NCI-H2171 (cell line): ENCODE measurements around the gene SP1.
"Not testable (repeated sequence)": the region's sequence is repeated elsewhere in the genome, so short reads cannot be mapped to it uniquely, and the experiment has no call there.

Experiments
- DNase-seq: peaks from one replicate; lab custom pipeline; 2025; lab: John Stamatoyannopoulos, UW

The SP1 gene

DNA sequence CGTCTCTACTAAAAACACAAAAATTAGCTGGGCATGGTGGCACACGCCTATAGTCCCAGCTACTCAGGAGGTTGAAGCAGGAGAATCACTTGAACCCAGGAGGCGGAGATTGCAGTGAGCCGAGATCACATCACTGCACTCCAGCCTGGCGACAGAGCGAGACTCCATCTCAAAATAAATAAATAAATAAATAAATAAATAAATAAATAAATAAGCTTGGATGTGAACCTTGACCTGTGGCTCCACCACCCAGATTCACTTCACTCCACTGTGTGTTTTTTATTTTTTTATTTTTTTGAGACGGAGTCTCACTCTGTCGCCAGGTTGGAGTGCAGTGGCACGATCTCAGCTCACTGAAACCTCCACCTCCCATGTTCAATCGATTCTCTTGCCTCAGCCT, 18.3 kb upstream of the SP1 start:
- DNase-seq: not testable (repeated sequence)

DNA sequence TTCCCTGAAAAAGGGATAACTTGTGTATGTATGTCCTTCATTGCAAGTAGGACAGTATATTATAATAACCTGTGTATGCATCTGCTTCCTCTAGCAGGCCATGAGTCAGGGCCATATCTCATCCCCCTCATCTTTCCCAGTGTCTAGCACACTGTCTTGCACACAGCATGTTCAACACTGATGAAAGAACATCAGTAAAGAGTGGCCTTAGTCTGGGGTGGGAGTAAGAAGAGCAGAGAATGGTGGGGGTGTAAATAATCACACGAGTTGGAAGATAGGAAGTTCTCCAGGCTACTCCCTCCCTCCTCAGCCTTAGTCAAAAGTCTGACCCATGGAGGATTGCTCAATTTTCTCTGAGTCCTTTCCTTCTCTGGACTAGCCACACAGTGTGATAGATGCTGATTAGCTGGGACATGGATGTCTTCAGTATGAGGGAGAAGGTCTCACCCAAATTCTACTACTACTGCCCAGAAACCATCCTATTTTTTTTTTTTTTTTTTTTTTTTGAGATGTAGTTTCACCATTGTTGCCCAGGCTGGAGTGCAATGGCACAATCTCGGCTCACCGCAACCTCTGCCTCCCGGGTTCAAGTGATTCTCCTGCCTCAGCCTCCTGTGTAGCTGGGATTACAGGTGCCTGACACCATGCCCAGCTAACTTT, 14.6 kb upstream of the SP1 start:
- DNase-seq: no peak

DNA sequence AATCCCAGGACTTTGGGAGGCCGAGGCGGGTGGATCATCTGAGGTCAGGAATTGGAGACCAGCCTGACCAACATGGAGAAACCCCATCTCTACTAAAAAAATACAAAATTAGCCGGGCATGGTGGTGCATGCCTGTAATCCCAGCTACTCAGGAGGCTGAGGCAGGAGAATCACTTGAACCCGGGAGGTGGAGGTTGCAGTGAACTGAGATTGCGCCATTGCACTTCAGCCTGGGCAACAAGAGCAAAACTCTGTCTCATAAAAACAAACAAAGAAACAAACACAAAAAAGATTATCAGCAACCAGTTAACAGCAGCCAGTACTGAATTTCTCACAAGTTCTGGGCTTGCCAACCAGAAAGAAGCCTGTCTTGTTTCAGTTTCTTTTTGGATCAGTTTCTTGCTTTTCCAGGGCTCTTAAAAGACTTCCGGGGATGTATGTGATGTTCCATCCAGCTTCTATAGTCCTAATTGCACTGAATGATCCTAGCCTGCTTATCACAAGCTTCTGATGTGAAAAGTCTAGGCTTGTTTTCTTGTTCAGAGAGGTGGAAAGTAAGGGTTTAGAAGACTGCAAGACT, 6.3 kb upstream of the SP1 start:
- not testable (repeated sequence) for DNase-seq

DNA sequence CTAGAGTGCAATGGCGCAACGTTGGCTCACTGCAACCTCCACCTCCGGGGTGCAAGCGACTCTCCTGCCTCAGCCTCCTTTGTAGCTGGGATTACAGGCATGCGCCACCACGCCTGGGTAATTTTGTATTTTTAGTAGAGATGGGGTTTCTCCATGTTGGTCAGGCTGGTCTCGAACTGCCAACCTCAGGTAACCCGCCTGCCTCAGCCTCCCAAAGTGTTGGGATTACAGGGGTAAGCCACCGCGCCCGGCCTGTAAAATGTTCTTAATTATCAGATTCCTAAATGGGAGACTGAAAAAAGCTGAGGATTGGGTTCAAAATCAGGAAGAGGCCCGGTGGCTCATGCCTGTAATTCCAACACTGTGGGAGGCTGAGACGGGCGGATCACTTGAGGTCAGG, 5.7 kb upstream of the SP1 start:
- DNase-seq: not testable (repeated sequence)

DNA sequence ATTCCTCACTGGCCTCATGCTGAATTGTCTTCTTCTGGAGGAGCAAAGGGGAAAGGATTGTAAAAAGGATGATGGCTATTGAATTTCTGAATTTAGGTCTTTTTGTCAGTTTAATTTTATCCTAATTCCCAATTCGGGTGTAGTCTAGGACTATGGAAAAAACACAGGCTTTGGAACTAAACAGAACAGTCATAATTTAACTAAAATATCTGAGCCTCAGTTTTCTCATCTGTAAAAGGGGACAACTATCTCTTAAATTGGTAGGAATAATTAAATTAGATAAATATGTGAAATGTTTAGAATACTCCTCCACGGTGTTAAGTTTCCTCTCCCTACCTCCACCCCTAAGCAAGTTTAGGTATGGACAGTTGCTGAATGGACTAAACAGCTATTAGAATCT, 3.2 kb upstream of the SP1 start:
- no peak for DNase-seq

DNA sequence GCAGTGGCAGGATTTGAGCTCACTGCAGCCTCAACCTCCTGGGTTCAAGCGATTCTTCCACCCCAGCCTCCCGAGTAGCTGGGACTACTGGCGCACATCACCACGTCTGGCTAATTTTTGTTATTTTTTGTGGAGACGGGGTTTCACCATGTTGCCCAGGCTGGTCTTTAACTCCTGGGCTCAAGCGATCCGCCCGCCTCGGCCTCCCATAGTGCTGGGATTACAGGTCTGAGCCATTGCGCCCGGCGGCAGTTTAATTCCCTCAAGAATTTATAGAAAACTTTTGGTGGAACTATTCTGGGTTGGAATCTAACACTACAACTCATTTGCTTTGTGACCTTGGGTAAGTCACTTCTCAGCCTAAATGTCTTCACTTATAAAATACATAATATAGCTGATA, 1.8 kb upstream of the SP1 start:
- DNase-seq: no peak

DNA sequence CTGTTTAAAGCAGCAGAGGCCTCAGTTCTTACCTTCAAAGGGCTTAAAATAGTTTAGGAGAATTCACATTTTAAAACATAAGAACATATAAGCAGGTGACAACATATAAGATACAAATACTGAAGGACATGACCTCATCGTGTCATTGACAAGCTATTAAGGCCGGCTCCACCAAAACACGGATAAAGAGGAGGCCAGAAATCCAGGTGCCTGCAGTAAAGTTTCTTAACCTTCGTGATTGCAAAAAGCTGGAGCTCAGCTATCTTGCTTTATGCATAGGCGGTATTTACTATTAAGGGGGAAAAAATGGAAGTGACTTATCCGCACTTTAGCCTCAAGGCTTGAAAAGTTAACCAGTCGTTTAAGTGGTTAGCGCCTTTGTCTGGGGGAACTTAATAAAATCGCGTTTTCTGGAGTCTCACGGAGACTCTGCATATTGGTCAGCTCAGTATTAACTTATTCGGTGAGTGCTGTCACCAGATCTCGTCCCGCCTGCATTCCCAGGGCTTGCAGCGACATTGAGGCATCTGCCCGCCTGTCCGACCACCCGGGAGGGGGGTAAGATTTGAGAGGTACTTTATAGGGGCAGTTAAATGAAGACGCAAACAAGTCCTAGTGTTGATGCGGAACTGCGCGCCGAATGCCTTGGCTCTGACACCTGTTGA, 1.1 kb upstream of the SP1 start:
- DNase-seq: no peak

DNA sequence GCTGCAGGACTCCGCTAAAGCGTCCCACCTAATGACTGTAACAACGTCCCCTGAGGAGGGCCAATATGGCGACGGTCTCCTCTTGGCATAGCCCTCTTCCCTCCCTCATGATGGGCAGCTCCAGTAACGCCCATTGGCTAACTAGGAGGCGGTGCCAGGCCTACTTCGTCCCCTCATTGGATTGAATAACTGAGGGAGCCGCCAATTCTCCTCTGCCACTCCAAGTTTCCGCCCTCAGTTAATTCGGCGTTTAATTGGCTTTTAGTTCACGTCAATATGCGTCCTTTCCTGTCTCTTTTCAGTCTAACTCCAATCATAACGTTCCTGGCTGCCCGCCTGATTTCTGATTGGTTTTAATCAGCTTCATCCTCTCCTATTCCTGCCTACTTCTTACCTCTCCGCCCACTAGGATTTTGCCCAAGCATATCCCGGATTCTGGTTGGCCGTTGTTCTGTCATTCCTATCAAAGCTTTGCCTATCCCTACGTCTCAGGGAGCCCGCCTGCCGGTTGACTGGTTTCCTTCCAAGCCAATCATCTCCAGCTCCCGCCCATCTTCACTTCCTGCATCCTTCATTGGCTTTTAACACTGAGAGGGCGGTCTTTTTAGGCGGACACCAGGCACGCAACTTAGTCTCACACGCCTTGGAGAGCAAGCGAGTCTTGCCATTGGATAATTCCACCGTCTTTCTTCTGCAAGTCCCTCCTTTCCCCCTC, 430 bp upstream of the SP1 start:
- peak; percentile 99 for DNase-seq

DNA sequence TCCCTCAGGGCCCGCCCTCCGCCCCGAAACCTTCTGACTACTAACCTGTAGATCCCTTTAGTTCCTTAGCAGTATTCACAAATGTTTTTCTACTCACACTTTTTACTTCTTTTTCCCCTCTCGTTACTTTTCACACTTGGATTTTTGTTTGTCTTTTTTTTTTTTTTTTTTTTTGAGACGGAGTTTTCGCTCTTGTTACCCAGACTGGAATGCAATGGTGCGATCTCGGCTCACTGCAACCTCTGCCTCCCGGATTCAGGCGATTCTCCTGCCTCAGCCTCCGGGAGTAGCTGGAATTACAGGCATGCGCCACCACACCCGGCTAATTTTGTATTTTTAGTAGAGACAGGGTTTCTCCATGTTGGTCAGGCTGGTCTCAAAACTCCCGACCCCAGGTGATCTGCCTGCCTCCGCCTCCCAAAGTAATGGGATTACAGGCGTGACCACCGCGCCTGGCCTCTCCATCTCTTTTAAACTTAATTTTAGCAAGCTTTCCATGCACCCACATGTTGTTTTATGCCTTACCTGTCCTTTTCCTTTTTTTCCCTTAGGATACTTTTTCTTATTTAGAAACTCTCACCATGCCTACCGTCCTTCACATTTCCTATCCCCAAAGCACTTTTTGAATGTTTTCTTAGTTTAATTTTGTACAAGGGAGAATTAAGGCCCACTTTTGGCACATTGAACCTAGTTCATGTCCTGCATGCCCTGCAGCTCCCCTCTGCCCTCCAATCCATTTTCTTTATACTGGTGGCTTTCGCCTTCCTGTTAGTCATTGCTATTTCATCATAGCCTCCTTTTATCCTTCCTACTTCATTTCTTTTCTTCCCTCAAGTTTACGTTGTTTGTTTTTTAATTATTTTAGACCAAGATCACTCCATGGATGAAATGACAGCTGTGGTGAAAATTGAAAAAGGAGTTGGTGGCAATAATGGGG, 1.1 kb downstream of the SP1 start:
- DNase-seq: no peak

DNA sequence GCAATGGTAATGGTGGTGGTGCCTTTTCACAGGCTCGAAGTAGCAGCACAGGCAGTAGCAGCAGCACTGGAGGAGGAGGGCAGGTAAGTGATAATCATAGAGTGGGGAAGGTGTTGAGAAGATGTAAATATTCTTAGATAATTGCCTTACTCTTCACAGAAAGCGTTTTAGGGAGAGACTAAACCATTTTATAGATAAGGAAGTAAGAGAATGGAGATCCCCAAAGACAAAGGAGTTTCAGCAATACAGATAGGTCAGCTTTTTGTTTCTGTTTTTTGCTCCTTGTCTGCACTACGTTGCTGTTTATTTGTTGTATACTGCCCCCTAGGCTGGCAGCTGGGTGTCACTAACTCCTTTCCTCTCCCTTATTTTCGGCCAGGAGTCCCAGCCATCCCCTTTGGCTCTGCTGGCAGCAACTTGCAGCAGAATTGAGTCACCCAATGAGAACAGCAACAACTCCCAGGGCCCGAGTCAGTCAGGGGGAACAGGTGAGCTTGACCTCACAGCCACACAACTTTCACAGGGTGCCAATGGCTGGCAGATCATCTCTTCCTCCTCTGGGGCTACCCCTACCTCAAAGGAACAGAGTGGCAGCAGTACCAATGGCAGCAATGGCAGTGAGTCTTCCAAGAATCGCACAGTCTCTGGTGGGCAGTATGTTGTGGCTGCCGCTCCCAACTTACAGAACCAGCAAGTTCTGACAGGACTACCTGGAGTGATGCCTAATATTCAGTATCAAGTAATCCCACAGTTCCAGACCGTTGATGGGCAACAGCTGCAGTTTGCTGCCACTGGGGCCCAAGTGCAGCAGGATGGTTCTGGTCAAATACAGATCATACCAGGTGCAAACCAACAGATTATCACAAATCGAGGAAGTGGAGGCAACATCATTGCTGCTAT, 2.0 kb downstream of the SP1 start:
- DNase-seq: no peak

DNA sequence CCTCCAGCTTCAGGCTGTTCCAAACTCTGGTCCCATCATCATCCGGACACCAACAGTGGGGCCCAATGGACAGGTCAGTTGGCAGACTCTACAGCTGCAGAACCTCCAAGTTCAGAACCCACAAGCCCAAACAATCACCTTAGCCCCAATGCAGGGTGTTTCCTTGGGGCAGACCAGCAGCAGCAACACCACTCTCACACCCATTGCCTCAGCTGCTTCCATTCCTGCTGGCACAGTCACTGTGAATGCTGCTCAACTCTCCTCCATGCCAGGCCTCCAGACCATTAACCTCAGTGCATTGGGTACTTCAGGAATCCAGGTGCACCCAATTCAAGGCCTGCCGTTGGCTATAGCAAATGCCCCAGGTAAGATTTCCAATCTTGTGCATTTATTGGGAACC, 3.3 kb downstream of the SP1 start:
- DNase-seq: no peak

DNA sequence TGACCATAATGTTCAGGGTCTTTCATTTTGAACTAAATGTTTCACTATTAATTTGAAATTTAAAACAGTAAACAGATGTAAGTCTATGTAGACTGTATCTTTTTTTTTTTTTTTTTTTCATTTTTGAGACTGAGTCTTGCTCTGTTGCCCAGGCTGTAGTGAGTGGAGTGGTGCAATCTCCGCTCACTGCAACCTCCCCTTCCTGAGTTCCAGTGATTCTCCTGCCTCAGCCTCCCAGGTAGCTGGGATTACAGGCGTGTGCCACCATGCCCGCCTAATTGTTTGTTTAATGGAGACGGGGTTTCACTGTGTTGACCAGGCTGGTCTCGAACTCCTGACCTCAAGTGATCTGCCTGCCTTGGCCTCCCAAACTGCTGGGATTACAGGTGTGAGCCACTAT, 6.4 kb downstream of the SP1 start:
- not testable (repeated sequence) for DNase-seq

DNA sequence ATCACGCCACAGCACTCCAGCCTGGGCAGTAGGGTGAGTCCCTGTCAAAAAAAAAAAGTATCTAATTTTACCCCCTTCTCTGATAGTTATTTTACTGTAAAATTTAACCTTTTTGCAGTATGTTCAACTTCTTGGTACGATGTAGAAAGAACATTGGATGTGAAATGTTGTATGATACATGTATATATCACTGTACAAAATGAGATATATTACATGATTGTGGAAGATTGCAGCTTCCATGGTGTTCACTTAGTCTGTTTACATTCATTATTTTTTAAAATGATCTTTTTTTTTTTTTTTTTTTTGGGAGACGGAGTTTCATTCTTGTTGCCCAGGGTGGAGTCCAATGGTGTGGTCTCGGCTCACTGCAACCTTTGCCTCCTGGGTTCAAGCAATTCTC, 9.0 kb downstream of the SP1 start:
- no peak for DNase-seq

DNA sequence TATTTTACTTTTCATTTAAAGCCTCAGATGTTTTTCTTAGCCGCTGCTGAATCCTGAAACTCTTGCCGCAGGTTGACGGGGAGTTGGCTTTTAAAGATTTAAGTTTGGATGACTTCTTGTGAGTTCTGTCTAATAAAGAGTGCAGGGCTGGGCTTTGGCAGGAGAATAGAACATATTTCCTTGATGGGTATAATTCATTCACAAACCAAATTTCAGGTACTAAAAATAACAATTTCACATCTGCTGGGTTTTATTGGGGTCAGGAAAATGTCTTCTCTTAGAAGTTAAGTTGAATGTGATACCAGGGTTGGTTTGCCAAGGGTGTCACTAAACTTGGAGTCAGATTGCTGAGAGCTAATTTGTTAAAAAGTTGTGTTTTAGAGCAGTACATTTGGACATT, 9.7 kb downstream of the SP1 start:
- DNase-seq: no peak

DNA sequence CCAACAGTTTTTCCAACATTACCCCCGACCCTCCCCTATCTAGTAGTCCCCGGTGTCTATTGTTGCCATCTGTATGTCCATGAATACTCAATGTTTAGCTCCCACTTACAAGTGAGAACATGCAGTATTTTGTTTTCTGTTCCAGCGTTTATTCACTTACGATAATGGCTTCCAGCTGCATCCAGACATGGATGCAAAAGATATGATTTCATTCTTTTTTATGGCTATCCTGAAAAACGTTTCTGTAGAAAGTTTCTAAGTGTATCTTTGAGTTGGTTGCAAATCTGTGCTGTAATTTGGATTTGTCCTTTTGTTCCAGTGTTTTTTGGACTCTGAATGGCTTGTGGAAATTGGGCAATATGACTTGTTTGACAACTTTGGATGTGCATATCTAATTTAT, 11.7 kb downstream of the SP1 start:
- no peak for DNase-seq

DNA sequence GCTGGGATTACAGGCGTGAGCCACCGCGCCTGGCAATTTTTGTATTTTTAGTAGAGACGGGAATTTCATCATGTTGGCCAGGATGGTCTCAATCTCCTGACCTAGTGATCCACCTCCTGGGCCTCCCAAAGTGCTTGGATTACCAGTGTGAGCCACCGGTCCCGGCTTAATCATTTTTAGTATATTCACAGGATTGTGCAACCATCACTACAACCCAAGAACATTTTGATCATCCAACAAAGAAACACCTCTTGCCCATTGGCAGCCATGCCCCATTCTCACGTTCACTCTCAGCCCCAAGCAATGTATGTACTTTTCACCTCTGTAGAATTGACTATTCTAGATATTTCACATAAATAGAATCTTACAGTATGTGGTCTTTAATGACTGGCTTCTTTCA, 19.9 kb downstream of the SP1 start:
- DNase-seq: no peak

DNA sequence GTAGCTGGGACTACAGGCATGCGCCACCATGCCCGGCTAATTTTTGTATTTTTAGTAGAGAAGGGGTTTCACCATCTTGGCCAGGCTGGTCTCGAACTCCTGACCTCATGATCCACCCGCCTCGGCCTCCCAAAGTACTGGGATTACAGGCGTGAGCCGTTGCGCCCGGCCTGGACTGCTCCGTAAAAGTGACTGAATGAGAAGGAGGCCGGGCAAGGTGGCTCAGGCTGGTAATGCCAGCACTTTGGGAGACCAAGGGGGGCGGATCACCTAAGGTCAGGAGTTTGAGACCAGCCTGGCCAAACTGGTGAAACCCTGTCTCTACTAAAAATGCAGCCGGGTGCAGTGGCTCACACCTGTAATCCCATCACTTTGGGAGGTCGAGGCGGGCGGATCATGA, 22.4 kb downstream of the SP1 start:
- not testable (repeated sequence) for DNase-seq

DNA sequence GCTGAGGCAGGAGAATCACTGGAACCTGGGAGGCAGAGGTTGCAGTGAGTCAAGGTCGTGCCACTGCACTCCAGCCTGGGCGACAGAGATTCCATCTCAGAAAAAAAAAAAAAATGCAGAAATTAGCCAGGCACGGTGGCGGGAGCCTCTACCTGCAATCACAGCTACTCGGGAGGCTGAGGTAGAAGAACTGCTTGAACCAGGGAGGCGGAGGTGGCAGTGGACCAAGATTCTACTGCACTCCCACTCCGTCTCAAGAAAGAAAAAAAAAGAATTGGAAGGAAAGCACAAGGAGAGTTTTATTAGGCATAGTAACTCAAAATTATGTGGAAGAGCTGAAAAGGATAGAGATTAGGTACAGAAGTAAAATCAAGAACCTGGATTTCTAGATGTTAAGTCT, 22.9 kb downstream of the SP1 start:
- no peak for DNase-seq

DNA sequence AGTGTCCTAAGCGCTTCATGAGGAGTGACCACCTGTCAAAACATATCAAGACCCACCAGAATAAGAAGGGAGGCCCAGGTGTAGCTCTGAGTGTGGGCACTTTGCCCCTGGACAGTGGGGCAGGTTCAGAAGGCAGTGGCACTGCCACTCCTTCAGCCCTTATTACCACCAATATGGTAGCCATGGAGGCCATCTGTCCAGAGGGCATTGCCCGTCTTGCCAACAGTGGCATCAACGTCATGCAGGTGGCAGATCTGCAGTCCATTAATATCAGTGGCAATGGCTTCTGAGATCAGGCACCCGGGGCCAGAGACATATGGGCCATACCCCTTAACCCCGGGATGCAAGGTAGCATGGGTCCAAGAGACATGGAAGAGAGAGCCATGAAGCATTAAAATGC, 31.0 kb downstream of the SP1 start:
- DNase-seq: no peak

DNA sequence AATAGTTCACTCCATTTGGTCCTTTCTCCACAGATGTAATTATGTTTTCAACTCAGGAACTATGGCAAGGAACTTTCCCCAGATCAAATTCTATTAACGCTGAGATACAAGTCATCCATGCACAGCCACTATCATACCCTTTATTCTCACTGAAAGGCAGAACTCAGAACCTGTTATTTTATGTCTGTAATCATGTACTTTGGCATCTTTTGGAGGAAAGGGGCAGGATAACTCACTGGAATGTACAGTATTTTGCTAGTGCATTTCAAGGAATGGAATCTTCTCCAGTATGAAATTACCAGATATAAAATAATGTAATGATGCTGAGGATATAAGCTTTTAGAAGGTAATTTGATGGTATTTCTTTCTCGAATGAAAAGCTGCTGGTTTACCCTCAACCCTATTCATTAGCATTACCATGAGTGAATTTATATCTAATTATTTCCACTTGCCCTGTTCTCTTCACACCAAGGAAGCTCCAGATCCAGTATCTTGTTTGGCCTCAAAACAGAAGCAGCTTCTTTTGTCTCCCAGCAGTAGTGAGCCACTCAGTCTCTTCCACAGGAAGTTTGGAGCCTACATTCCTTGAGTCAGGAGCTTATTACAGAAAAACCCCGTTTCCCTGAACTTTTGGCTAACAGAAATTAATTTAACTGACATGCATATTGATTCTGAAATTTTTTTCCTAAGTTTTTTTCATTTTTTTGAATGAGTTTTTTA, 33.7 kb downstream of the SP1 start:
- no peak for DNase-seq
